MV-4-11 (cell line): ENCODE data around the gene HCFC1R1.
"Not testable (repeated sequence)": the region's sequence is repeated elsewhere in the genome, so short reads cannot be mapped to it uniquely, and the experiment has no call there.

Experiments
- DNase-seq: peaks from one replicate; lab custom pipeline; 2025; lab: John Stamatoyannopoulos, UW

The HCFC1R1 gene

GRCh38 chr16:3023669-3024478 is at the start of gene HCFC1R1, which contains the start of gene THOC6:
HCFC1R1 (minus strand) TSS chr16:3023942; CDS start chr16:3023941, 1 bp downstream.
THOC6 (plus strand) TSS chr16:3024035; CDS start chr16:3024327, 292 bp downstream.
- DNase-seq: peak; percentile 96

- DNase-seq: no peak
Observed at GRCh38 chr16:3073448-3073847, 49.7 kb upstream of the HCFC1R1 start.

- DNase-seq: not testable (repeated sequence)
Observed at GRCh38 chr16:3072576-3073263, 49.0 kb upstream of the HCFC1R1 start.

GRCh38 chr16:3072148-3072547 is 48.4 kb upstream of the HCFC1R1 start:
- DNase-seq: not testable (repeated sequence)

GRCh38 chr16:3071655-3072054 is 47.9 kb upstream of the HCFC1R1 start:
- DNase-seq: no peak

- no peak for DNase-seq
Observed at GRCh38 chr16:3070608-3071111, 46.9 kb upstream of the HCFC1R1 start.

GRCh38 chr16:3069146-3069545 is 45.4 kb upstream of the HCFC1R1 start:
- not testable (repeated sequence) for DNase-seq

GRCh38 chr16:3068487-3068886 is 44.7 kb upstream of the HCFC1R1 start:
- no peak for DNase-seq

GRCh38 chr16:3066440-3066748 is 42.7 kb upstream of the HCFC1R1 start:
- DNase-seq: no peak

GRCh38 chr16:3065742-3066439 is 42.1 kb upstream of the HCFC1R1 start:
- no peak for DNase-seq

GRCh38 chr16:3065069-3065741 is 41.5 kb upstream of the HCFC1R1 start, which contains the start of gene IL32:
IL32 (plus strand) TSS chr16:3065640; CDS start chr16:3065812, 172 bp downstream.
- DNase-seq: no peak

- DNase-seq: no peak
Observed at GRCh38 chr16:3063625-3064386, 40.1 kb upstream of the HCFC1R1 start.

GRCh38 chr16:3062553-3062952 is 38.8 kb upstream of the HCFC1R1 start:
- DNase-seq: no peak

GRCh38 chr16:3060339-3061127 is 36.8 kb upstream of the HCFC1R1 start:
- DNase-seq: no peak

- DNase-seq: no peak
Observed at GRCh38 chr16:3059723-3060242, 36.0 kb upstream of the HCFC1R1 start.

GRCh38 chr16:3059041-3059722 is 35.4 kb upstream of the HCFC1R1 start:
- peak; percentile 76 for DNase-seq

GRCh38 chr16:3058139-3059030 is 34.6 kb upstream of the HCFC1R1 start:
- peak; percentile 7 for DNase-seq
